ENCODE measurements around the gene FAM117B.

- TF ChIP-seq REST (IDR thresholded peaks at IDR 0.05; ENCODE audit: insufficient read depth in 1 of 2, low read depth in 2 of 2, low read length in 2 of 2): no peak
- TF ChIP-seq FOXP2 (optimal IDR thresholded peaks at IDR 0.05; ENCODE audit: borderline replicate concordance, extremely low read depth, extremely low read length, insufficient read depth): no peak
- no peak for TF ChIP-seq SIN3A (IDR thresholded peaks at IDR 0.05; ENCODE audit: borderline replicate concordance, insufficient read depth, low read length)
- TF ChIP-seq TAF1 (IDR thresholded peaks at IDR 0.05; ENCODE audit: borderline replicate concordance, insufficient read depth, low read length): no peak
Observed at GRCh38 chr2:202627042-202627441, 7.7 kb upstream of the FAM117B start.

Data from PFSK-1 (cell line).